Measurements from ENCODE around the gene CSNK1G3.

CSNK1G3 gene

GRCh38 chr5:123537256-123537655 is 25.3 kb downstream of the CSNK1G3 start:
- Histone ChIP-seq H3K27ac (no peak overlapping the region), H3K36me3 (no peaks in the 10 kb centered on the region), H3K9me3 (no peaks in the 10 kb centered on the region), H3K4me3 (ENCODE audit: low read depth in 1 of 2, low read length in 1 of 2) (no peak overlapping the region), H3K4me1 (ENCODE audit: control insufficient read depth in 1 of 2, insufficient read depth in 1 of 2, low read depth in 1 of 2, low read length in 1 of 2) (no peaks in the 10 kb centered on the region), H3K27me3 (no peaks in the 10 kb centered on the region)
- TF ChIP-seq CTCF (IDR thresholded peaks at IDR 0.05), result no peak

GRCh38 chr5:123537845-123538244 is 25.9 kb downstream of the CSNK1G3 start:
- no peak overlapping the region for H3K4me3 ChIP-seq (ENCODE audit: low read depth in 1 of 2, low read length in 1 of 2)
- H3K27ac ChIP-seq, result no peak overlapping the region
- H3K9me3 ChIP-seq, result no peaks in the 10 kb centered on the region
- H3K27me3 ChIP-seq, result no peaks in the 10 kb centered on the region
- no peaks in the 10 kb centered on the region for H3K4me1 ChIP-seq (ENCODE audit: control insufficient read depth in 1 of 2, insufficient read depth in 1 of 2, low read depth in 1 of 2, low read length in 1 of 2)
- H3K36me3 ChIP-seq, result no peaks in the 10 kb centered on the region
- no peak for TF ChIP-seq CTCF (IDR thresholded peaks at IDR 0.05)

- H3K36me3 ChIP-seq, result no peaks in the 10 kb centered on the region
- TF ChIP-seq CTCF (IDR thresholded peaks at IDR 0.05), result no peak
- no peaks in the 10 kb centered on the region for H3K27me3 ChIP-seq
- H3K27ac ChIP-seq, result no peak overlapping the region
- no peaks in the 10 kb centered on the region for H3K4me1 ChIP-seq (ENCODE audit: control insufficient read depth in 1 of 2, insufficient read depth in 1 of 2, low read depth in 1 of 2, low read length in 1 of 2)
- no peaks in the 10 kb centered on the region for H3K9me3 ChIP-seq
- no peak overlapping the region for H3K4me3 ChIP-seq (ENCODE audit: low read depth in 1 of 2, low read length in 1 of 2)
Observed at GRCh38 chr5:123538670-123539459, 26.9 kb downstream of the CSNK1G3 start.

- H3K4me1 ChIP-seq (ENCODE audit: control insufficient read depth in 1 of 2, insufficient read depth in 1 of 2, low read depth in 1 of 2, low read length in 1 of 2), result no peaks in the 10 kb centered on the region
- no peak for TF ChIP-seq CTCF (IDR thresholded peaks at IDR 0.05)
Observed at GRCh38 chr5:123540534-123540933, 28.6 kb downstream of the CSNK1G3 start.

GRCh38 chr5:123543438-123543837 is 31.5 kb downstream of the CSNK1G3 start:
- Histone ChIP-seq H3K4me3 (ENCODE audit: low read depth in 1 of 2, low read length in 1 of 2) (no peak overlapping the region), H3K4me1 (ENCODE audit: control insufficient read depth in 1 of 2, insufficient read depth in 1 of 2, low read depth in 1 of 2, low read length in 1 of 2) (no peaks in the 10 kb centered on the region)

More at GRCh38 chr5:123540534-123540933, 28.6 kb downstream of the CSNK1G3 start:
- no peaks in the 10 kb centered on the region for H3K27me3 ChIP-seq
- no peaks in the 10 kb centered on the region for H3K9me3 ChIP-seq
- H3K27ac ChIP-seq, result no peak overlapping the region
- no peaks in the 10 kb centered on the region for H3K36me3 ChIP-seq
- H3K4me3 ChIP-seq (ENCODE audit: low read depth in 1 of 2, low read length in 1 of 2), result no peak overlapping the region

More at GRCh38 chr5:123543438-123543837, 31.5 kb downstream of the CSNK1G3 start:
- no peaks in the 10 kb centered on the region for H3K36me3 ChIP-seq
- H3K27me3 ChIP-seq, result no peaks in the 10 kb centered on the region
- no peaks in the 10 kb centered on the region for H3K9me3 ChIP-seq
- no peak overlapping the region for H3K27ac ChIP-seq
- no peak for TF ChIP-seq CTCF (IDR thresholded peaks at IDR 0.05)
